GM21528 (cell line): ENCODE data around the gene PDGFRA.
"Not testable (repeated sequence)": the region's sequence is repeated elsewhere in the genome, so short reads cannot be mapped to it uniquely, and the experiment has no call there.

Experiments
- ATAC-seq: cut with Tn5 transposase; IDR thresholded peaks from one replicate; pipeline ENCODE4 v1.9.1; 2021; ENCODE audit warnings: mild to moderate bottlenecking, moderate library complexity; ENCODE audit not compliant: unreplicated experiment, low FRiP score

The PDGFRA gene

GRCh38 chr4:54315561-54316538 is 86.8 kb downstream of the PDGFRA start:
- peak; percentile 99 for ATAC-seq

- no peak for ATAC-seq
Observed at GRCh38 chr4:54317690-54318089, 88.6 kb downstream of the PDGFRA start.

GRCh38 chr4:54318904-54319303 is 89.8 kb downstream of the PDGFRA start:
- ATAC-seq = peak; percentile 29

GRCh38 chr4:54320826-54321685 is 92.0 kb downstream of the PDGFRA start:
- no peak for ATAC-seq

GRCh38 chr4:54322818-54323417 is 93.8 kb downstream of the PDGFRA start:
- ATAC-seq = peak; percentile 77

DNA sequence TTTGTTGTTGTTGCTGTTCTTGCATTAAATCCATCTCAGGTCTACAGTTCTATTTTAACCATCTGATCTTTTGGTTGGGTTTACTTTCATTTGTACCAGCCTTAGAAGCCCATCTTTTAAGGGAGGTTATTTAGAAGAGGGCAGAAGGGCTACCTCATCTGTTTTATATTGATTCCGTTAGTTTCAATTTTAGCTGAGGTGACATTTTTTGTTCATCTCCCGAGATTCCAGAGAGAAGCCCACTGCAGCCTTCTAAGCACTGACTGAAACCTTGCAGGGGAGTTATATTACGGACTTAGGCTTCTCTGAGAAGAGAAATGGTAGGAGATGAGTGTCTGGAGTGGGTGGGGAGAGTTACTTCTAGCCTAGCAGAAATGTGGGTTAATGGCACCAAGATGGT is 101.8 kb downstream of the PDGFRA start:
- no peak for ATAC-seq

GRCh38 chr4:54332542-54332941 is 103.4 kb downstream of the PDGFRA start:
- no peak for ATAC-seq

GRCh38 chr4:54333657-54334056 is 104.6 kb downstream of the PDGFRA start:
- no peak for ATAC-seq

GRCh38 chr4:54334769-54335168 is 105.7 kb downstream of the PDGFRA start:
- ATAC-seq = not testable (repeated sequence)

DNA sequence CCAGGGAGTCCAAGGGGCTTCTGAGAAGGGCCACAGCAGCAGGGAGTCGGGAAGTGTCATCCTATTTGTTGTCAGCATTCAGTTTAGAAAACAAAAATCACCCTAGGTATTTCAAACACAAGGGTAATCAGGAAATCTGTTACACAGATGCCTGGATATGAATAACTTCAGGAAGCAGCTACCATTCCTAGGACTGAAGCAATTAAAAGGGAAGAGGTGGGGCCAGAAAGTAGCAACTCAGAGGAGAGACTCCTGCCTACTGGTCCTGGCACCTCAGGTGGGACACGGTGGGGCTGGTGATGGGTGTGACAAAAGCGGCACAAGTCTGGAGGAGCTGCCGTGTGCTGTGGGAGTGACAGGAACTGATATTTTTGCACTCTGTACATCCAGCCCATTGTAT is 107.9 kb downstream of the PDGFRA start:
- ATAC-seq = no peak

GRCh38 chr4:54342067-54342466 is 113.0 kb downstream of the PDGFRA start:
- ATAC-seq = not testable (repeated sequence)
